LNCaP clone FGC (cell line): Measurements from ENCODE around the gene COPB1.
"Not testable (repeated sequence)": the region's sequence is repeated elsewhere in the genome, so short reads cannot be mapped to it uniquely, and the experiment has no call there.

Experiments
- DNase-seq: peaks from one replicate; pipeline ENCODE4 v3.0.0-alpha.2; 2011; ENCODE audit warnings: low read depth
- H3K4me3 ChIP-seq: 2 replicates; pipeline ENCODE4 v1.5.1; 2011; ENCODE audit warnings: mild to moderate bottlenecking, low read depth, low read length, control low read depth
- TF ChIP-seq, protein P1 (sequence below): IDR thresholded peaks from 2 replicates; pipeline ENCODE4 v1.5.1; 2012; ENCODE audit warnings: mild to moderate bottlenecking; ENCODE audit not compliant: control insufficient read depth, insufficient read depth; ENCODE audit errors: extremely low read depth

COPB1 gene

DNA sequence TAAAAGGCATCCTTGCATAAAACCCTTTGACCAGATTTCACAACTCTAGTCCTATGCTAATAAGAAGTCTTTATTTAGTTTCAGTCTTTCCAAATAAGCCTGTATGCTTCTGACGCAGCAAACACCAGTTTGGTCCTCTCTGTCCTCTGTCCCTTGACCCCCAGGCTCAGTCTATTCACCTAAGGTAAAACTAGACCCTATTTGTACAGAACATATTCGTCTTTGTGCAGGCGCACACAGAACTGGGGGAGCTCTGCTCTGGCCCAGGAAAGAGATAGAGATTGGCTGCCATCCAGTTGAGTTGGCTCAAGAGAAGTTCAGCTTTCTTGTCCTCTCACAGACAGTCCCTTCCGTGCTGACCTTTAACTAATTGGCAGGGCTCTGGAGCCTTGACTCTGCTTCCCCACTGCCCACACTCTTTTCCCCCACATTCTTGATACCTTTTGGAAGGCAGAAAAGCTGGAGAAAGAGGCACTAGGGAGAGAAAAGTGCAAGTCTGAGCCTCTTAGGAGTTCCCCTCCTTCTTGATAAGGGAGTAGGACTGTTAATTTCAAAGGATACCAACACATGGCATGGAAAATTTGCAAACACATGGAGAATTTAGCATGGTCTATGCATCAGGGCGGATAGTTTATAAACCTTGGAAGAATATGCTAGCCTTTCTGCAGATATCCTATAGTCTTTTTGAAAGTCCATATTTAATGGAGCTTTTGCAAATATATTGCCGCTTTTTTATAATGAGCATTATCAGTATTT is 41.8 kb upstream of the COPB1 start:
- no peak for DNase-seq
- TF ChIP-seq, protein P1, sequence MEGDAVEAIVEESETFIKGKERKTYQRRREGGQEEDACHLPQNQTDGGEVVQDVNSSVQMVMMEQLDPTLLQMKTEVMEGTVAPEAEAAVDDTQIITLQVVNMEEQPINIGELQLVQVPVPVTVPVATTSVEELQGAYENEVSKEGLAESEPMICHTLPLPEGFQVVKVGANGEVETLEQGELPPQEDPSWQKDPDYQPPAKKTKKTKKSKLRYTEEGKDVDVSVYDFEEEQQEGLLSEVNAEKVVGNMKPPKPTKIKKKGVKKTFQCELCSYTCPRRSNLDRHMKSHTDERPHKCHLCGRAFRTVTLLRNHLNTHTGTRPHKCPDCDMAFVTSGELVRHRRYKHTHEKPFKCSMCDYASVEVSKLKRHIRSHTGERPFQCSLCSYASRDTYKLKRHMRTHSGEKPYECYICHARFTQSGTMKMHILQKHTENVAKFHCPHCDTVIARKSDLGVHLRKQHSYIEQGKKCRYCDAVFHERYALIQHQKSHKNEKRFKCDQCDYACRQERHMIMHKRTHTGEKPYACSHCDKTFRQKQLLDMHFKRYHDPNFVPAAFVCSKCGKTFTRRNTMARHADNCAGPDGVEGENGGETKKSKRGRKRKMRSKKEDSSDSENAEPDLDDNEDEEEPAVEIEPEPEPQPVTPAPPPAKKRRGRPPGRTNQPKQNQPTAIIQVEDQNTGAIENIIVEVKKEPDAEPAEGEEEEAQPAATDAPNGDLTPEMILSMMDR = no peak
- H3K4me3 ChIP-seq = no peak overlapping the region

DNA sequence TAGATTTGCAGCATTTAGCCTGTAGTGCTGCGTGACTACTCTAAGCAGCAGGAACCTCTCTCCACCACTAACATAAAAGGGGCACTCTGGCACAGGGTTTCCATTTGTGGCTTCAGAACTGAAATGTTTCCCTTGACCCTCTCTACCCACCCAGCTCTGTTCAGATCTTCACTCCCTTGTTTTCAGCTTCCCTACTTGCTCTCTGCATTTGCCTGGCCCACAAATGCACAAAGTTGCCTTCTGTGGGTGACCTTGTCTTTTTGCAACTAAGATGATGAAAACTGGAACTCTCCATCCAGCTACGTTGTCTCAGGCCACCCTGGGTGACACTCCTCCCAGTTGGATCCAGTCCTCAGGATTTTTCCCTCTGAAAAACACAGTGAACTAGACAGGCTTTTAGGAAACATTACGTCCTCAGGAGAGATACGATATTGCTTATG is 40.4 kb upstream of the COPB1 start:
- TF ChIP-seq, protein P1 = no peak
- DNase-seq = no peak
- no peak overlapping the region for H3K4me3 ChIP-seq

DNA sequence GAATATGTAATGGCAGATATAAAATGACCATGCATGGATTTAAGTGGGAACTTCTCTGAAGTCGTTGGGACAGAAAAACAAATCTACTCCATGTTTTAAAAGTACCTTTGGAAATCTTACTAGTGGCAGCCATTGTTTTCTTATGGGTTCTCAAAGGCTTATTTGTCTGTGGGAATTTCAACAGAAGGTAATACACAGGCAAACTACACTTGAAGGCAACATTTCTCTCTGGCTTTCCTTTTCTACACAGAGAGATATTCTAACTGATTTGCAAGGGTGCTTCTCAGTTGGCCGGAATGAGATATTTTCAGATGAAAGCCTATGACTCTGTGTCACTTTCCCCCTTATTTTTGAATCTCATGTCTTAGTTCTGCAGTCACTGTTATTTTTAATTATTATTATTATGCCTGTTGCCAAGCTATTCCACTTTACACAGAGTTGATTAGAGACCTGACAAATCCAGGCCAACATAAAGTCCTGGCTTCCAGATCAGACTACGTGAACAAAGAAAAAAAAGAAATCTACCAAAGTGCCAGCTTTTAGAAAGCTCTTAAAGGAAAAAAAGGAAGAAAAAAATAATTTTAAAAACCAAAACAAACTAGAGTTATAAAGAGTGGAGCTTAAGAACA is 39.4 kb upstream of the COPB1 start:
- TF ChIP-seq, protein P1 = no peak
- no peak for DNase-seq
- no peak overlapping the region for H3K4me3 ChIP-seq

DNA sequence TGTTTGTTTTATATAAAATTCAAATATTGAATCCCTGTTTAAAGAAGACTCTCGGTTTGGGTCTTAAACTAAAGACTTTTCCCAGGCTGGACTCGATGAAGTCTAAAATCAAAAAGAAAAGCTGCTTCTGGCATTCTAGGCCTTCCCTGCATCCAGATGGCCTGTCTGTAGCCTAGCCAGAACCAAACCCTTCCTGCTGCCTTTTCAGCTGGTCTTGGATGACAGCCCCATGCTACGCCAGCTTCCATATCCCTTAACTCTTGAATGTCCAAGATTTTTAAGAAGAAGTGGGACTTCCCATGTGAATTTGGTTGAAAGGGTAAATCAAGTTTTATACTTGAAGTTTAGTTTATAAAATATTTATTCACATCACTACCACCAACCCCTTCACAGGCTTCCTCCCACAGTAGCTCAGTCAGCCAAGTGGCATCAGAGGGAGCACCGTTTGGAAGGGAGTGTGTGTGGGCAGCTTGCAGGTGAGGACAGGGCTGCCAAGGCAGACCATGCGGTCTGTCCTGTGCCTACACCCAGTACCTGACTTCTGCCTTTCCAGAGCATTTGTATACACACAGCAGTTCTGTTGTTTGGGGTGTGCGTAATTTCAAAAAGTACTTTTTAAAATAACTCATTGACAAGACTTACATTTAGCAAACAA is 38.8 kb upstream of the COPB1 start:
- no peak overlapping the region for H3K4me3 ChIP-seq
- DNase-seq = no peak
- TF ChIP-seq, protein P1 = no peak

DNA sequence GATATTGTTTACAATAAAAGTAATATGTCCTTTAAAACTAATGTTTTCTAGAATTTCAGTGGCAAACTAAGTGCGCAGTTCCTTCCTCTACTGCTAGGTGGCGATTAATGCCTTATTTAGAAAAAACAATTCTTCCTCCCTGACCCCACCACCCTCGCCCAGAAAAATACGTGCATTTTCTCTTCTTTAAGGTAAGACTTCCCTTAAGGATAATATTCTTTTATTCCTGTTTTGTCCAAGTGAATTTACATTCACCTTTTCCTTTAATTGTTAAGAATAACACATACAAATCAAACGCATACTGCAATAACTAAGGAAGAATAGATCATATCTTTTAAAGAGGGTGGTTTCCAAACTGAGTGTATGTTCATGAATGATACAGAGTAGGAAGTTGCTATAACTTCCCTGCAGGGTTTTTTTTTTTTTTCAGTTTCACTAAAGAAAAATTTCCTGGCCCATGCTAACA is 37.6 kb upstream of the COPB1 start:
- TF ChIP-seq, protein P1 = peak; percentile 75
- H3K4me3 ChIP-seq = no peak overlapping the region
- no peak for DNase-seq

DNA sequence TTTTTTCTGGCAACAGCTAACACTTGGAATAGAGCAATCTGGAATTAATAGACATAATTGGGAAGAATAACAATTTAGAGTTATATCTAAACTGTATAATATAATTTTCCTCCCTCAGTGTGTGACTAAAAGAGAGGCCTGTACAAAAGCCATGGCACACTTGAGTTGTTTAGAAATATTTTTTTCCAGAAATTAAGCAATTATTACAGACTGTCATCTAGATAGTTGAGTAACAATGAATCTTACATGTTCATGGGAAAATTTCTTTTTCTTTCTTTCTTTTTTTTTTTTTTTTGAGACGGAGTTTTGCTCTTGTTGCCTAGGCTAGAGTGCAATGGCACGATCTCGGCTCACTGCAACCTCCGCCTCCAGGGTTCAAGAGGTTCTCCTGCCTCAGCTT is 35.6 kb upstream of the COPB1 start:
- not testable (repeated sequence) for H3K4me3 ChIP-seq, DNase-seq

DNA sequence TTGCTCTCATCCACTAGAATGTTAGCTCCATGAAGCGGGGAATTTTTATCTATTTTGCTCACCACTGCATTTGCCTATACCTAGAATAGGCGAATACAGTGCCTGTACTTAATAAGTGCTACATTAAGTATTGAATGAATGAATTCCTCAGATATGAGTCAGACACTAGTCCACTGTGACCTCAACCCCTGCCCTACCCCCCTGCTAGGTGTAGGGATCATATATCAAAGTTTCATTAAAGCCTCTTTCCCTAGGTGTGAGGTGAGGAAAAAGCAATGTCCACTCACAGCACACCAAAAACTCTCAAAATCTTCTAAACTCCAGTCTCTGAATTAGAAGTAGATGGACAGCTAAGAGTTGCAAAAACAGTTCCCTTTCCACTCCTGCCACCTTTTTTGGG is 30.3 kb upstream of the COPB1 start:
- DNase-seq = no peak
- no peak overlapping the region for H3K4me3 ChIP-seq
- TF ChIP-seq, protein P1 = no peak
